Kidney epithelial cell (primary cell): ENCODE data around the gene ZNF367. TPM values are rescaled to one million over a fixed set of nuclear protein-coding genes. Genes with fewer than 3 reads are reported as not detected.

Source experiments
- DNase-seq: peaks from one replicate; pipeline ENCODE4 v3.0.0-alpha.2; 2010; ENCODE audit warnings: low read depth
- H3K27me3 ChIP-seq: 2 replicates; pipeline ENCODE4 v1.6.0; 2011; ENCODE audit warnings: low read length; ENCODE audit not compliant: control insufficient read depth, insufficient read depth
- H3K36me3 ChIP-seq: 2 replicates; pipeline ENCODE4 v1.5.1; 2011; ENCODE audit warnings: low read length; ENCODE audit not compliant: control insufficient read depth, insufficient read depth
- H3K4me3 ChIP-seq: 2 replicates; pipeline ENCODE4 v1.5.1; 2011; ENCODE audit warnings: low read depth, mild to moderate bottlenecking, control low read depth, low read length
- CTCF ChIP-seq: IDR thresholded peaks from 2 replicates; pipeline ENCODE4 v1.5.1; 2011; ENCODE audit warnings: mild to moderate bottlenecking, moderate library complexity, low read length, control low read depth, inconsistent platforms; ENCODE audit not compliant: insufficient read depth, poor library complexity, severe bottlenecking
- total RNA-seq: library from RNA; depleted of rRNA; stranded (reverse); fragments of >200 nt; gene quantifications from 2 replicates; pipeline ENCODE4 v1.2.3, GENCODE V29; 2015

Gene ZNF367
- total RNA-seq, 1 donor from 2014 or later = 2.4 TPM

GRCh38 chr9:96435345-96435744 is 17.2 kb upstream of the ZNF367 start:
- Histone ChIP-seq H3K4me3 (no peak overlapping the region), H3K27me3 (no peaks in the 10 kb centered on the region), H3K36me3 (no peaks in the 10 kb centered on the region)
- no peak for DNase-seq
- no peak for TF ChIP-seq CTCF

DNA sequence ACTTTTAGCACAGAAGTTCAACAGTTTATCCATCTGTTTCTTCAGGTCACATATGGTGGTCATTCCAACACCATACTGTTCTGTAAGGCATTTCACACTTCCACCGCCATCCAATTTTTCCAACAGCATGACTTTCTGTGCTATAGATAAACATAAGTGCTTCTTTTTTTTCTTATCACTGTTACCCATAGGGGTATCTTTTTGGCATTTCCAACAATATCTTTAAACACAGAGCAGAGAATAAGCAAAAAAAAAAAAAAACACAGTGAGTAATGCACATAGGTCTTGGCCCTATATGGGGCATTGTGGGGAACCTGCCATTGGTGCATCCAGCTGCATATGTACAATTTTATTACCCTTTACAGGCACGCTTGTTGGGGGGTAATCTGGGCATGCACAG is 12.2 kb upstream of the ZNF367 start:
- H3K4me3 ChIP-seq = no peak overlapping the region
- no peaks in the 10 kb centered on the region for H3K27me3 ChIP-seq
- no peak for DNase-seq
- TF ChIP-seq CTCF = no peak
- H3K36me3 ChIP-seq = no peaks in the 10 kb centered on the region

DNA sequence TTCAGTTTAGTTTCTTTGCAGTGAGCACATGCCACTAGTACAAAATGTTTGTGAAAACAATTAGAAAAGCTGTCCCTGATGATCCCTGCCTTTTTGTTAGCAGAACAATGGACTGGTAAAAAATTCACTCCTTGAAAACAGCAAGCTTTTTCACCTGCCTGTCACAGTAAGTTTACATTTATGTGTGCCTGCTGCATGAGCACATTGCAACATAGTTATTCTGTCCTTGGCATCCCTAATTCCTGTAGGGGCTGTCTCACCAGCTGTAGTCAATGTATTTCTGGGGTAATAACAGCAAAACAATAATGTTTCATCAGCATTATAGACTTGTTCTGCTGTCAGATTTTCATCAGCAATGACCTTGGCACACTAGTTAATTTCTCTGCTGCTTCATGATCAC is 11.6 kb upstream of the ZNF367 start:
- Histone ChIP-seq H3K4me3 (no peak overlapping the region), H3K36me3 (no peaks in the 10 kb centered on the region), H3K27me3 (no peaks in the 10 kb centered on the region)
- no peak for DNase-seq
- TF ChIP-seq CTCF = no peak

DNA sequence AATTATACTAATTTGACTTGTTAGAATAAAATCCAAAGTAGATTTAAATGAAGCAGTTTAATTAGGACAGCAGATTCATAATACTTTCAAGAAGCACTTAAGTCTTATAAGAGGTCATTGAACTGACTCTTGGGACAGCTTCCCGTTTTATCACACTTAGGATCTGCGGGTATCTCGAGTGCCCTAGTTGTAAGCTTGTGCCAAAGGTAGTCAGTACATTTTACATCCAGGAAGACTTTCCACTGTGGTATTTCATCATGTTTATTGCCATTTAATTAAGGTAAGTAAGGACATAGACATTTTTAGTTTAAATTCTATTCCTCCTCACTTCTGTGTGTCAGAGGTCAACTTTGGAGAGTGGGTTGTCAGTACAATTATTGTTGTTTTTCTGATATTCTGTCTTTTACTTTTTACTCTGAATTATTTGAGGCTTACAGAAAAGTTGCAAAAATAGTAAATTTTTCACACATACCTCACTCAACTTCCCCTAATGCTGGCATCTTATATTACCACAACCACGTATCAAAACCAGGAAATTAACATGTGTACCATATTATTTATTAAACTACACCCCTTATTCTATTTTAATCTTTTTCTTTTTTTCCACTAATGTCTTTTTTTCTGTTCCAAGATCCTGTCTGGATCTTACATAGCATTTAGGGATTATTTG is 7.5 kb upstream of the ZNF367 start:
- DNase-seq = no peak
- Histone ChIP-seq H3K4me3 (no peak overlapping the region), H3K27me3 (no peaks in the 10 kb centered on the region), H3K36me3 (no peaks in the 10 kb centered on the region)
- TF ChIP-seq CTCF = no peak

DNA sequence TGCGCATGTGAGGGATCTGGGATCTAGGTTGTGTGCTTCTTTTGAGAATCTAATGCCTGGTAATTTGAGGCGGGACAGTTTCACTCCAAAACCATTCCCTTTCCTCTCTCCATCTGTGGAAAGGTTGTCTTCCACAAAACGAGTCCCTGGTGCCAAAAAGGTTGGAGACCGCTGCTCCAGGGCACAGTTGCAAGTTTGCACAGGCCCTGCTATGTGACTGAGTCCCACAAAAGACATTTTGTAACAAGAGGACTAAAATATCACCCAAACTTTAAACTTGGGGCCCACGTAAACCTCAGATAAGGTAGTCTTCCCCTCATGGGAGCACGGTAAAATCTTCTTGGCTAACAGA is 5.8 kb upstream of the ZNF367 start:
- Histone ChIP-seq H3K36me3 (no peaks in the 10 kb centered on the region), H3K27me3 (no peaks in the 10 kb centered on the region), H3K4me3 (no peak overlapping the region)
- no peak for TF ChIP-seq CTCF
- DNase-seq = no peak

DNA sequence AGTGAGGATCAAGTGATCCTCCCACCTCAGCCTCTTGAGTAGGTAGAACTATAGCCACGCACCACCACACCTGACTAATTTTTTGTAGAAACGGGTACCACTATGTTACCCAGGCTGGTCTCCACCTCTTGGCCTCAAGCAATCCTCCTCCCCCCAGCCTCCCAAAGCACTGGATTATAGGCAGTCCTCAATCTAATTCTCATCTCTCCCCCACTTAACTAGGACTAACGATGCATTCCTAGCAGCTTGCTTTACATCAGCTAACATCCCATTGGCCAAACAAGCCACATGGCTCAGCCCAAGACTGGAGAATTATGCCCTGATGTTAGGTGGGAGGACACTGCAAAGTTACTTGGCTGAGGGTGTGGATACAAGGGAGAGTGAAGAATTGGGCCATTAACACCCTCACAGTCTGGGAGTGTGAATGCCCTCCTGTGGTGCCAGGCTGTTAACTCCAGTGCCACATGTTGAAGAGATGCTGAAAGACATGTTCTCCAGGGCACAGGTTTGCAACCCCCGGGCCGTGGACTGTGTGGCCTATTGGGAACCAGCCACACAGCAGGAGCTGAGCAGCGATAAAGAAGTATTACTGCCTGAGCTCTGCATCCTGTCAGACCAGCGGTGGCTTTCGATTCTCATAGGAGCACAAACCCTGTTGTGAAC is 5.3 kb upstream of the ZNF367 start:
- DNase-seq = no peak
- no peaks in the 10 kb centered on the region for H3K27me3 ChIP-seq
- no peaks in the 10 kb centered on the region for H3K36me3 ChIP-seq
- TF ChIP-seq CTCF = no peak
- H3K4me3 ChIP-seq = no peak overlapping the region
